H1 (cell line): Measurements from ENCODE around the gene LCNL1. TPM values are rescaled to one million over a fixed set of nuclear protein-coding genes. Genes with fewer than 3 reads are reported as not detected.

Source experiments
- CTCF ChIA-PET: fragments of 300-600 bp; sonication (Branson Sonifier 250); formaldehyde crosslinking; loops from one replicate; lab custom pipeline; 2021; ENCODE audit not compliant: partially characterized antibody; lab: Charles Lee
- POLR2A ChIA-PET: fragments of 300-600 bp; sonication (Branson Sonifier 250); formaldehyde crosslinking; loops from one replicate; lab custom pipeline; 2021; ENCODE audit warnings: inconsistent platforms; ENCODE audit not compliant: partially characterized antibody; lab: Charles Lee
- DNase-seq, 2 experiments: peaks; one replicate each; pipeline versions ENCODE4 v3.0.0 to v3.0.0-alpha.2; 2010 to 2022; ENCODE audit warnings: low spot score in 2 of 2, low read depth in 1 of 2, mixed read lengths in 1 of 2
- FAIRE-seq: peaks from 2 replicates; lab custom pipeline; 2011; peaks lifted over from hg19 to GRCh38; lab: Jason Lieb, UNC
- H2AFZ ChIP-seq: 2 replicates; pipeline ENCODE4 v1.8.1; 2012; ENCODE audit warnings: low read length, inconsistent platforms
- H2AK5ac ChIP-seq: 2 replicates; pipeline ENCODE4 v1.6.1; 2013; ENCODE audit warnings: low read depth, low read length
- H2BK120ac ChIP-seq: replicated peaks from 2 replicates; pipeline ENCODE3; 2013; ENCODE audit warnings: low read depth, low read length, inconsistent platforms
- H2BK12ac ChIP-seq: 2 replicates; pipeline ENCODE4 v1.6.1; 2013; ENCODE audit warnings: low read depth, low read length
- H2BK15ac ChIP-seq: 2 replicates; pipeline ENCODE4 v1.6.1; 2013; ENCODE audit warnings: low read length
- H2BK20ac ChIP-seq: 2 replicates; pipeline ENCODE4 v1.6.1; 2013; ENCODE audit warnings: low read length
- H2BK5ac ChIP-seq: 2 replicates; pipeline ENCODE4 v1.6.1; 2013; ENCODE audit warnings: low read depth, low read length
- H3K14ac ChIP-seq: 2 replicates; pipeline ENCODE4 v1.6.1; 2013; ENCODE audit warnings: inconsistent platforms; ENCODE audit not compliant: insufficient read length
- H3K18ac ChIP-seq: 2 replicates; pipeline ENCODE4 v1.6.1; 2013; ENCODE audit warnings: low read length; ENCODE audit errors: extremely low read depth
- H3K23ac ChIP-seq: 2 replicates; pipeline ENCODE4 v1.6.1; 2013; ENCODE audit warnings: inconsistent platforms; ENCODE audit not compliant: insufficient read length
- H3K23me2 ChIP-seq: 2 replicates; pipeline ENCODE4 v1.6.1; 2013; ENCODE audit warnings: low read depth, low read length
- H3K27ac ChIP-seq: 2 replicates; pipeline ENCODE4 v1.6.1; 2011; ENCODE audit warnings: low read depth, low read length, inconsistent platforms
- H3K27me3 ChIP-seq, 4 experiments: replicated peaks in 1 of 4; 1 replicate in 1 of 4; 2 replicates in 3 of 4; pipeline versions ENCODE4 v1.6.1 to v1.8.1; 2011 to 2013; ENCODE audit warnings: low read length in 3 of 4, mild to moderate bottlenecking in 3 of 4, inconsistent platforms in 2 of 4, mixed read lengths in 2 of 4, moderate library complexity in 1 of 4; ENCODE audit not compliant: control insufficient read depth in 3 of 4, insufficient read depth in 3 of 4; ENCODE audit errors: extremely low read depth in 1 of 4
- H3K36me3 ChIP-seq, 4 experiments: 2 replicates each; pipeline versions ENCODE4 v1.6.1 to v1.8.1; 2011 to 2013; ENCODE audit warnings: mild to moderate bottlenecking in 4 of 4, low read length in 3 of 4, moderate library complexity in 2 of 4, control low read depth in 1 of 4, inconsistent platforms in 1 of 4; ENCODE audit not compliant: insufficient read depth in 4 of 4, control insufficient read depth in 2 of 4
- H3K4ac ChIP-seq: replicated peaks from 2 replicates; pipeline ENCODE3; 2013; ENCODE audit warnings: low read length, low read depth, mixed read lengths, inconsistent platforms; ENCODE audit not compliant: insufficient read length
- H3K4me1 ChIP-seq, 4 experiments: replicated peaks in 1 of 4; 1 replicate in 1 of 4; 2 replicates in 3 of 4; pipeline versions ENCODE4 v1.6.1 to v1.8.1; 2011 to 2013; ENCODE audit warnings: low read length in 3 of 4, inconsistent platforms in 2 of 4, mixed read lengths in 1 of 4; ENCODE audit not compliant: insufficient read depth in 4 of 4, control insufficient read depth in 3 of 4
- H3K4me2 ChIP-seq, 2 experiments: 2 replicates each; pipeline versions ENCODE4 v1.6.1 to v1.8.1; 2011 to 2013; ENCODE audit warnings: low read depth in 2 of 2, low read length in 2 of 2, control low read depth in 1 of 2, inconsistent platforms in 1 of 2, mild to moderate bottlenecking in 1 of 2; ENCODE audit not compliant: insufficient read depth in 1 of 2
- H3K4me3 ChIP-seq, 4 experiments: fragments of 200-600, 300-600 bp in 1 of 4; sonication (generic), shearing (Covaris generic), sonication (Bioruptor Twin) in 1 of 4; 2 replicates each; pipeline versions ENCODE4 v1.5.1 to v1.8.1; 2011 to 2016; ENCODE audit warnings: low read length in 4 of 4, low read depth in 3 of 4, control low read depth in 2 of 4, inconsistent platforms in 2 of 4, mild to moderate bottlenecking in 2 of 4, mixed read lengths in 1 of 4, moderate library complexity in 1 of 4; ENCODE audit not compliant: insufficient read depth in 2 of 4; ENCODE audit errors: extremely low read depth in 1 of 4
- H3K56ac ChIP-seq: replicated peaks from 2 replicates; pipeline ENCODE3; 2013; ENCODE audit warnings: low read depth, mild to moderate bottlenecking, mixed read lengths, low read length, inconsistent platforms; ENCODE audit not compliant: insufficient read length
- H3K79me1 ChIP-seq: 2 replicates; pipeline ENCODE4 v1.6.1; 2013; ENCODE audit warnings: low read depth, low read length, control low read depth
- H3K79me2 ChIP-seq, 2 experiments: 2 replicates each; pipeline versions ENCODE4 v1.6.1 to v1.8.1; 2012 to 2013; ENCODE audit warnings: low read length in 2 of 2, mild to moderate bottlenecking in 2 of 2, inconsistent platforms in 1 of 2; ENCODE audit not compliant: insufficient read depth in 2 of 2, control insufficient read depth in 1 of 2
- H3K9ac ChIP-seq, 4 experiments: replicated peaks in 1 of 4; 1 replicate in 1 of 4; 2 replicates in 3 of 4; pipeline versions ENCODE4 v1.6.1 to v1.8.1; 2011 to 2013; ENCODE audit warnings: low read depth in 3 of 4, low read length in 3 of 4, control low read depth in 2 of 4, mild to moderate bottlenecking in 2 of 4, moderate library complexity in 2 of 4, inconsistent platforms in 1 of 4; ENCODE audit errors: extremely low read depth in 1 of 4
- H3K9me3 ChIP-seq, 2 experiments: 2 replicates each; pipeline versions ENCODE4 v1.6.1 to v1.8.1; 2012 to 2013; ENCODE audit warnings: mild to moderate bottlenecking in 2 of 2, moderate library complexity in 2 of 2, control low read depth in 1 of 2, inconsistent platforms in 1 of 2, low read depth in 1 of 2, low read length in 1 of 2, mixed read lengths in 1 of 2; ENCODE audit not compliant: insufficient read depth in 2 of 2
- H4K20me1 ChIP-seq, 2 experiments: replicated peaks in 1 of 2; 2 replicates each; pipeline versions ENCODE3 to v1.8.1; 2011 to 2013; ENCODE audit warnings: inconsistent platforms in 2 of 2, low read length in 2 of 2, mild to moderate bottlenecking in 1 of 2; ENCODE audit not compliant: insufficient read depth in 2 of 2, control insufficient read depth in 1 of 2
- H4K5ac ChIP-seq: 2 replicates; pipeline ENCODE4 v1.6.1; 2013; ENCODE audit warnings: low read length, low read depth, mixed read lengths, inconsistent platforms; ENCODE audit not compliant: insufficient read length
- H4K8ac ChIP-seq: 2 replicates; pipeline ENCODE4 v1.8.0; 2013; ENCODE audit warnings: mild to moderate bottlenecking, moderate library complexity, low read length, inconsistent platforms; ENCODE audit not compliant: insufficient read depth; ENCODE audit errors: extremely low read depth
- H4K91ac ChIP-seq: replicated peaks from 2 replicates; pipeline ENCODE3; 2013; ENCODE audit warnings: low read length, mixed read lengths, inconsistent platforms; ENCODE audit not compliant: insufficient read length
- CHD2 ChIP-seq: IDR thresholded peaks from 2 replicates; pipeline ENCODE4 v1.6.1; 2012; ENCODE audit warnings: low read length, improper control_type of control experiment
- EGR1 ChIP-seq: IDR thresholded peaks from 2 replicates; pipeline ENCODE4 v1.6.1; 2011; ENCODE audit warnings: low read depth, low read length, borderline replicate concordance
- GABPA ChIP-seq: IDR thresholded peaks from 2 replicates; pipeline ENCODE4 v1.6.1; 2011; ENCODE audit warnings: mild to moderate bottlenecking, low read length, moderate library complexity, borderline replicate concordance; ENCODE audit not compliant: insufficient read depth
- HDAC6 ChIP-seq: IDR thresholded peaks from one replicate; pipeline ENCODE4 v1.7.1; 2012; ENCODE audit warnings: low read depth, mild to moderate bottlenecking, inconsistent platforms, low read length, moderate library complexity
- KDM4A ChIP-seq: IDR thresholded peaks from one replicate; pipeline ENCODE4 v1.7.1; 2012; ENCODE audit warnings: low read depth, mild to moderate bottlenecking, moderate library complexity, low read length, inconsistent platforms; ENCODE audit not compliant: severe bottlenecking
- KDM5A ChIP-seq: fragments of 200-600 bp; IDR thresholded peaks from 2 replicates; pipeline ENCODE4 v1.7.1; 2012; ENCODE audit warnings: mild to moderate bottlenecking, low read length, inconsistent platforms, mixed read lengths
- SP2 ChIP-seq: IDR thresholded peaks from 2 replicates; pipeline ENCODE4 v1.6.1; 2012; ENCODE audit warnings: mild to moderate bottlenecking, low read length, inconsistent platforms
- USF2 ChIP-seq: IDR thresholded peaks from 2 replicates; pipeline ENCODE4 v1.6.1; 2011; ENCODE audit warnings: low read length, improper control_type of control experiment
- YY1 ChIP-seq: IDR thresholded peaks from 2 replicates; pipeline ENCODE4 v1.6.1; 2011; ENCODE audit warnings: low read depth, mild to moderate bottlenecking, low read length
- ZNF274 ChIP-seq: IDR thresholded peaks from 2 replicates; pipeline ENCODE4 v1.7.0; 2012; ENCODE audit warnings: low read length, borderline replicate concordance; ENCODE audit errors: extremely low read depth
- WGBS, 2 experiments: shearing (Covaris generic) in 1 of 2; methylation state at CpG; one replicate each; pipeline versions ENCODE4 v1.1.6 to v1.1.7; 2013 to 2015; ENCODE audit warnings: low lambda C conversion rate in 2 of 2, mixed read lengths in 2 of 2, inconsistent platforms in 1 of 2, low coverage in 1 of 2, missing lambda C conversion rate in 1 of 2; ENCODE audit not compliant: insufficient replicate concordance in 2 of 2, insufficient coverage in 1 of 2, insufficient read length in 1 of 2; ENCODE audit errors: extremely low coverage in 1 of 2, missing lambda C conversion rate in 1 of 2; 5-methylcytosine and 5-hydroxymethylcytosine counted together
- polyA plus RNA-seq, 7 experiments: library from polyadenylated mRNA; depleted of rRNA in 3 of 7; stranded (reverse) in 5 of 7; unstranded in 2 of 7; fragments of >200 nt in 5 of 7; fragments of 200-250 nt in 2 of 7; gene quantifications; 1 replicate in 5 of 7; 2 replicates in 1 of 7; 4 replicates in 1 of 7; pipeline versions ENCODE4 v1.2.1 to v1.2.3, GENCODE V29; 2011 to 2013; ENCODE audit warnings: missing spikeins in 2 of 7, mixed read lengths in 2 of 7
- total RNA-seq: library from RNA; stranded (reverse); fragmentation: NEBNext Ultra II Directional; extraction: Animal tissue kit (Norgen Biotek cat#: 25700); gene quantifications from 2 replicates; pipeline ENCODE4 v1.2.1, GENCODE V29; 2021

LCNL1 gene
- total and polyA plus RNA-seq, 2 of the 8 experiments (the other 6 are each of a cell fraction or from before 2014, with no cell fraction given) = 0.11 TPM; not detected in 1

- no peak overlapping the region for H3K27ac ChIP-seq
- H3K9me3 ChIP-seq = no peaks in the 10 kb centered on the region
- H2AFZ ChIP-seq = no peak overlapping the region
- H3K14ac ChIP-seq = no peak overlapping the region
- H3K4me3 ChIP-seq = no peak overlapping the region
- no peak overlapping the region for H2BK20ac ChIP-seq
- H3K23me2 ChIP-seq = peaks cover 8% of the 10 kb centered on the region; the same call in 1 of the 2 replicates
- H3K4me1 ChIP-seq = peaks cover 0 to 25% (median 17%) of the 10 kb centered on the region in 4 experiments; a peak in 5 of 7 replicates
- FAIRE-seq = no peak
- H3K23ac ChIP-seq = no peak overlapping the region
- no peak overlapping the region for H3K4me2 ChIP-seq
- ChIA-PET CTCF (interaction anchor here (0.7 to 4.4 kb wide), 16 partner anchors 9 to 168 kb away, joined by 3 to 63 read pairs (median 6); partner anchors contain the start of genes ABCA2, CLIC3, FUT7 and PAXX), POLR2A (no interaction called here)
- 93% methylated on average over 24 of the region's 27 CpGs; no CpG with 5 or more reads in 1 of the 2 experiments for WGBS, 2 experiments
- H2BK120ac ChIP-seq = no peak overlapping the region
- peaks cover 5 to 12% of the 10 kb centered on the region in 2 experiments for H4K20me1 ChIP-seq
- 0 out of 2 replicates have a peak overlapping the region, but pooled peaks have one; percentile 9 for H2BK12ac ChIP-seq
- H4K8ac ChIP-seq = peak overlapping the region; percentile 44; the same call in 1 of the 2 replicates
- peaks cover 3 to 16% (median 7%) of the 10 kb centered on the region in 4 experiments; a peak in 6 of 8 replicates for H3K36me3 ChIP-seq
- no peak overlapping the region for H3K9ac ChIP-seq
- H3K79me2 ChIP-seq = peaks cover 0 to 3% of the 10 kb centered on the region in 2 experiments; a peak in 1 of 4 replicates
- 0 out of 2 replicates have a peak overlapping the region, but pooled peaks have one; percentile 16 for H2BK15ac ChIP-seq
- no peak overlapping the region for H4K5ac ChIP-seq
- H3K18ac ChIP-seq = no peak overlapping the region
- no peak overlapping the region for H2AK5ac ChIP-seq
- H3K56ac ChIP-seq = no peak overlapping the region
- H3K79me1 ChIP-seq = no peaks in the 10 kb centered on the region
- no peak overlapping the region for H2BK5ac ChIP-seq
- DNase-seq = no peak
- no peak overlapping the region for H3K4ac ChIP-seq
- H3K27me3 ChIP-seq = no peaks in the 10 kb centered on the region
- no peak overlapping the region for H4K91ac ChIP-seq
- no peak for TF ChIP-seq KDM4A
- TF ChIP-seq EGR1 = no peak
- no peak for TF ChIP-seq USF2
- no peak for TF ChIP-seq ZNF274
- no peak for TF ChIP-seq YY1
- no peak for TF ChIP-seq GABPA
- TF ChIP-seq SP2 = no peak
- no peak for TF ChIP-seq KDM5A
- TF ChIP-seq HDAC6 = no peak
- TF ChIP-seq CHD2 = no peak
These were observed 36.4 kb upstream of the LCNL1 start for GRCh38 chr9:136946228-136947027.
